Fibroblast of lung (primary cell): ENCODE measurements around the gene THAP11.

Experiments
- CTCF ChIP-seq, 2 donors: IDR thresholded peaks in 1 of 2; conservative IDR thresholded peaks in 1 of 2; 1 replicate in 1 of 2; 2 replicates in 1 of 2; pipeline ENCODE4 v1.5.1; 2011 to 2012; ENCODE audit warnings: low read length in 2 of 2, control low read depth in 1 of 2, inconsistent platforms in 1 of 2, low read depth in 1 of 2, mild to moderate bottlenecking in 1 of 2
- EZH2 ChIP-seq: IDR thresholded peaks from 2 replicates; pipeline ENCODE4 v1.5.1; 2012; ENCODE audit warnings: low read length, control low read depth, mild to moderate bottlenecking; ENCODE audit errors: missing control alignments

GRCh38 chr16:67846063-67846319, 3.9 kb downstream of the THAP11 start:
- TF ChIP-seq CTCF (conservative IDR thresholded peaks at IDR 0.05 in 1 of 2, IDR thresholded peaks at IDR 0.05 in 1 of 2; ENCODE audit: low read depth in 1 of 2, low read length in 2 of 2) = no peak
- TF ChIP-seq EZH2 = no peak
